K562 (cell line): ENCODE results near the gene F2RL1. TPM values are rescaled to one million over a fixed set of nuclear protein-coding genes. Genes with fewer than 3 reads are reported as not detected.

Source experiments
- ATAC-seq: fragments of 200-7000 bp; cut with Tn5 transposase; 3 replicates; pipeline ENCODE4 v1.9.1; 2020; ENCODE audit warnings: moderate library complexity
- BruUV-seq: library from RNA; stranded (reverse); fragments of 400-500 nt; replicated peaks from 2 replicates; lab custom pipeline; 2021; lab: Mats Ljungman, UMichigan
- CTCF ChIA-PET: fragments of 300-600 bp; formaldehyde crosslinking; extraction: SDS; loops from one replicate; lab custom pipeline; 2021; ENCODE audit warnings: low intra/inter-chr PET ratio; lab: Yijun Ruan, JAX
- POLR2A ChIA-PET: fragments of 300-600, 350-650 bp; sonication (Branson Sonifier 250); formaldehyde crosslinking; extraction: SDS; loops from one replicate; lab custom pipeline; 2021; ENCODE audit warnings: antibody characterized with exemption, inconsistent platforms; lab: Yijun Ruan, JAX
- DNase-seq, 4 experiments: peaks; one replicate each; pipeline versions ENCODE4 v3.0.0 to v3.0.0-alpha.2; 2011 to 2018; ENCODE audit warnings: low spot score in 3 of 4, mixed read lengths in 3 of 4; ENCODE audit errors: extremely low read depth in 1 of 4
- FAIRE-seq: peaks from 2 replicates; lab custom pipeline; 2011; peaks lifted over from hg19 to GRCh38; lab: Jason Lieb, UNC
- H2AFZ ChIP-seq: 2 replicates; pipeline ENCODE4 v1.6.0; 2011; ENCODE audit warnings: low read depth, low read length, control low read depth, inconsistent platforms
- H3K27ac ChIP-seq: fragments of 200-600 bp; 3 replicates; pipeline ENCODE4 v1.8.0; 2011; ENCODE audit warnings: low read depth, mild to moderate bottlenecking, control low read depth, inconsistent platforms, low read length, moderate library complexity, mixed read lengths; ENCODE audit errors: extremely low read depth
- H3K27me3 ChIP-seq, 2 experiments: fragments of 300-600 bp in 1 of 2; 2 replicates in 1 of 2; 3 replicates in 1 of 2; pipeline versions ENCODE4 v1.6.0 to v1.8.0; 2011; ENCODE audit warnings: inconsistent platforms in 2 of 2, low read length in 2 of 2, mild to moderate bottlenecking in 1 of 2, mixed read lengths in 1 of 2, moderate library complexity in 1 of 2; ENCODE audit not compliant: control insufficient read depth in 2 of 2, insufficient read depth in 2 of 2
- H3K36me3 ChIP-seq: fragments of 300-600 bp; 3 replicates; pipeline ENCODE4 v1.8.0; 2011; ENCODE audit warnings: mild to moderate bottlenecking, low read length, inconsistent platforms; ENCODE audit not compliant: control insufficient read depth, insufficient read depth
- H3K4me1 ChIP-seq, 2 experiments: fragments of 200-600 bp in 1 of 2; replicated peaks in 1 of 2; 2 replicates in 1 of 2; 3 replicates in 1 of 2; pipeline versions ENCODE4 v1.5.1 to v1.8.0; 2011; ENCODE audit warnings: inconsistent platforms in 2 of 2, low read length in 2 of 2, mild to moderate bottlenecking in 1 of 2, mixed read lengths in 1 of 2, moderate library complexity in 1 of 2; ENCODE audit not compliant: control insufficient read depth in 2 of 2, insufficient read depth in 2 of 2
- H3K4me2 ChIP-seq: 2 replicates; pipeline ENCODE4 v1.6.1; 2011; ENCODE audit warnings: low read length, control low read depth, inconsistent platforms, mixed read lengths; ENCODE audit not compliant: insufficient read depth
- H3K4me3 ChIP-seq: fragments of 200-600 bp; sonication (generic), shearing (Covaris generic); 2 replicates; pipeline ENCODE4 v1.5.1; 2016; ENCODE audit warnings: control low read depth, inconsistent platforms
- H3K79me2 ChIP-seq: fragments of 200-600 bp; 3 replicates; pipeline ENCODE4 v1.8.0; 2011; ENCODE audit warnings: low read length, inconsistent platforms; ENCODE audit not compliant: control insufficient read depth, insufficient read depth
- H3K9ac ChIP-seq, 2 experiments: 2 replicates each; pipeline versions ENCODE4 v1.6.0 to v1.6.1; 2011; ENCODE audit warnings: low read depth in 2 of 2, low read length in 2 of 2, control low read depth in 1 of 2, inconsistent platforms in 1 of 2, mild to moderate bottlenecking in 1 of 2, mixed read lengths in 1 of 2; ENCODE audit not compliant: insufficient read depth in 1 of 2
- H3K9me1 ChIP-seq: one replicate; pipeline ENCODE4 v1.6.0; 2011; ENCODE audit warnings: inconsistent platforms, mild to moderate bottlenecking, low read length, moderate library complexity; ENCODE audit not compliant: control insufficient read depth, insufficient read depth
- H3K9me3 ChIP-seq: replicated peaks from 2 replicates; pipeline ENCODE4 v1.5.1; 2011; ENCODE audit warnings: low read depth, low read length, inconsistent platforms; ENCODE audit not compliant: control insufficient read depth, insufficient read depth
- H4K20me1 ChIP-seq: replicated peaks from 2 replicates; pipeline ENCODE4 v1.6.1; 2011; ENCODE audit warnings: low read length, inconsistent platforms, mixed read lengths; ENCODE audit not compliant: control insufficient read depth, insufficient read depth
- CBX8 ChIP-seq: fragments of 200-600 bp; sonication (generic); IDR thresholded peaks from 2 replicates; pipeline ENCODE4 v1.6.1; 2012; ENCODE audit warnings: borderline replicate concordance, mixed run types, low read depth, mild to moderate bottlenecking, moderate library complexity, mixed read lengths, low read length, control low read depth, inconsistent platforms; ENCODE audit not compliant: poor library complexity, severe bottlenecking; ENCODE audit errors: extremely low read depth
- NR1H2 ChIP-seq: sonication (generic); formaldehyde crosslinking; IDR thresholded peaks from 2 replicates; pipeline ENCODE4 v1.4.0; 2020; ENCODE audit warnings: mild to moderate bottlenecking, missing genetic modification reagents
- TCF7 ChIP-seq: sonication (generic); IDR thresholded peaks from 2 replicates; pipeline ENCODE4 v1.6.1; 2016; ENCODE audit warnings: antibody characterized with exemption, borderline replicate concordance
- WGBS: fragments of 100-300 bp; shearing (Covaris generic); methylation state at CpG from one replicate; pipeline ENCODE4 v1.1.6; 2016; ENCODE audit warnings: low coverage, mixed read lengths; ENCODE audit not compliant: insufficient coverage; ENCODE audit errors: missing lambda C conversion rate; 5-methylcytosine and 5-hydroxymethylcytosine counted together
- in situ Hi-C: fragments of 300-500 bp; cut with MboI; formaldehyde crosslinking; loops from 4 replicates; pipeline ENCODE4 v1.15.0; 2018; ENCODE audit warnings: inconsistent platforms, mixed read lengths
- intact Hi-C: fragments of 100-400 bp; cut with micrococcal nuclease; formaldehyde crosslinking; loops from 2 replicates; pipeline ENCODE4 v1.14.2; 2022
- polyA plus RNA-seq, 8 experiments: library from polyadenylated mRNA; depleted of rRNA in 4 of 8; stranded (reverse) in 5 of 8; unstranded in 3 of 8; fragments of >200 nt; fragmentation: Nextera tagmentation in 2 of 8; fragmentation: Illumina TruSeq in 1 of 8; extraction: Ambion mirVana in 2 of 8; extraction: Trizol in 1 of 8; gene quantifications; 2 replicates each; pipeline versions ENCODE4 v1.2.1 to v1.2.3, GENCODE V29; 2011 to 2014; ENCODE audit warnings: inconsistent platforms in 1 of 8, missing spikeins in 1 of 8
- total RNA-seq, 7 experiments: library from RNA; depleted of rRNA in 6 of 7; stranded (reverse); fragments of >200 nt in 6 of 7; fragmentation: Illumina TruSeq in 2 of 7; extraction: Trizol in 2 of 7; gene quantifications; 2 replicates each; pipeline versions ENCODE4 v1.2.1 to v1.2.3, GENCODE V29; 2011 to 2021; ENCODE audit warnings: low replicate concordance in 1 of 7
- TF ChIP-seq, protein P1 (sequence below): sonication (generic); formaldehyde crosslinking; IDR thresholded peaks from 2 replicates; pipeline ENCODE4 v1.8.0; 2022; ENCODE audit warnings: missing genetic modification reagents, mild to moderate bottlenecking, borderline replicate concordance

The F2RL1 gene
- total and polyA plus RNA-seq, 9 of the 15 experiments (the other 6 are each of a cell fraction or from before 2014, with no cell fraction given), result 0.03 to 0.50 (median 0.27) TPM; not detected in 6

DNA sequence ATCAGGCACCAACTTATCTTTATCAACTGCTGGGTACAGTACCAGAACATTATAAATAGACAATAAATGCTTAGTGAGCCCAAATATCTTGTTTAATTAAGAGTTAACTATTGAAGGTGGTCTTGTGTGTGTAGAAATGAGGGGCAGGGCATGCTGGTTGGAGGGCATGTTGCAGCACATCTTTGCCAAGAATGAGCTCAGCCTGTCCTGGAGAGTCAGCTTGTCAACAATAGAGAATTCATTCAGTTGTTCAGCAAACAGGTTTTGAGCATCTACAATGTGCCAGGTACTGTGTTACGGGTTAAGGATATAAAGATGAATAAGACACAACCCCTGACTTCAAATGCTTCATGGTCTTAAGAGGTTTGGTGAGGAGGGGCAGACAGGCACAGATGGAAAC, 19.2 kb upstream of the F2RL1 start:
- no peak overlapping the region for H3K4me2 ChIP-seq

More for the DNA sequence above, 19.2 kb upstream of the F2RL1 start:
- TF ChIP-seq CBX8 (no peak), TCF7 (no peak), NR1H2 (CRISPR knock-in tag) (no peak)
- TF ChIP-seq, protein P1, sequence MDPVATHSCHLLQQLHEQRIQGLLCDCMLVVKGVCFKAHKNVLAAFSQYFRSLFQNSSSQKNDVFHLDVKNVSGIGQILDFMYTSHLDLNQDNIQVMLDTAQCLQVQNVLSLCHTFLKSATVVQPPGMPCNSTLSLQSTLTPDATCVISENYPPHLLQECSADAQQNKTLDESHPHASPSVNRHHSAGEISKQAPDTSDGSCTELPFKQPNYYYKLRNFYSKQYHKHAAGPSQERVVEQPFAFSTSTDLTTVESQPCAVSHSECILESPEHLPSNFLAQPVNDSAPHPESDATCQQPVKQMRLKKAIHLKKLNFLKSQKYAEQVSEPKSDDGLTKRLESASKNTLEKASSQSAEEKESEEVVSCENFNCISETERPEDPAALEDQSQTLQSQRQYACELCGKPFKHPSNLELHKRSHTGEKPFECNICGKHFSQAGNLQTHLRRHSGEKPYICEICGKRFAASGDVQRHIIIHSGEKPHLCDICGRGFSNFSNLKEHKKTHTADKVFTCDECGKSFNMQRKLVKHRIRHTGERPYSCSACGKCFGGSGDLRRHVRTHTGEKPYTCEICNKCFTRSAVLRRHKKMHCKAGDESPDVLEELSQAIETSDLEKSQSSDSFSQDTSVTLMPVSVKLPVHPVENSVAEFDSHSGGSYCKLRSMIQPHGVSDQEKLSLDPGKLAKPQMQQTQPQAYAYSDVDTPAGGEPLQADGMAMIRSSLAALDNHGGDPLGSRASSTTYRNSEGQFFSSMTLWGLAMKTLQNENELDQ (CRISPR knock-in tag), result no peak
- FAIRE-seq, result no peak
- no TSS peak for BruUV-seq
- H3K27me3 ChIP-seq, result peaks cover 3 to 13% of the 10 kb centered on the region in 2 experiments; a peak in 3 of 5 replicates
- no peaks in the 10 kb centered on the region for H4K20me1 ChIP-seq
- in situ Hi-C loops, result no loop called here
- no peaks in the 10 kb centered on the region for H3K4me1 ChIP-seq
- intact Hi-C loops, result no loop called here
- H2AFZ ChIP-seq, result no peak overlapping the region
- no peak overlapping the region for H3K27ac ChIP-seq
- DNase-seq, result no peak
- POLR2A ChIA-PET, result interaction anchor here (0.6 to 0.9 kb wide), 2 partner anchors 288 to 340 kb away, joined by 3 to 4 read pairs; no protein-coding TSS in a partner anchor
- H3K36me3 ChIP-seq, result no peaks in the 10 kb centered on the region
- no peaks in the 10 kb centered on the region for H3K9me1 ChIP-seq
- H3K4me3 ChIP-seq, result no peak overlapping the region
- no peak overlapping the region for H3K9ac ChIP-seq
- ATAC-seq, result no peak
- H3K9me3 ChIP-seq, result no peaks in the 10 kb centered on the region; the same call in 1 of the 2 replicates
- 22% methylated on average over 1 of the region's 1 CpG for WGBS
- CTCF ChIA-PET, result no interaction called here
- no peaks in the 10 kb centered on the region for H3K79me2 ChIP-seq
